HG02943 (cell line): Measurements from ENCODE around the gene INHA.

ENCODE experiments used
- ATAC-seq: cut with Tn5 transposase; IDR thresholded peaks from one replicate; pipeline ENCODE4 v1.9.1; 2021; ENCODE audit warnings: mild to moderate bottlenecking, low read depth, moderate library complexity; ENCODE audit not compliant: unreplicated experiment

Gene INHA

DNA sequence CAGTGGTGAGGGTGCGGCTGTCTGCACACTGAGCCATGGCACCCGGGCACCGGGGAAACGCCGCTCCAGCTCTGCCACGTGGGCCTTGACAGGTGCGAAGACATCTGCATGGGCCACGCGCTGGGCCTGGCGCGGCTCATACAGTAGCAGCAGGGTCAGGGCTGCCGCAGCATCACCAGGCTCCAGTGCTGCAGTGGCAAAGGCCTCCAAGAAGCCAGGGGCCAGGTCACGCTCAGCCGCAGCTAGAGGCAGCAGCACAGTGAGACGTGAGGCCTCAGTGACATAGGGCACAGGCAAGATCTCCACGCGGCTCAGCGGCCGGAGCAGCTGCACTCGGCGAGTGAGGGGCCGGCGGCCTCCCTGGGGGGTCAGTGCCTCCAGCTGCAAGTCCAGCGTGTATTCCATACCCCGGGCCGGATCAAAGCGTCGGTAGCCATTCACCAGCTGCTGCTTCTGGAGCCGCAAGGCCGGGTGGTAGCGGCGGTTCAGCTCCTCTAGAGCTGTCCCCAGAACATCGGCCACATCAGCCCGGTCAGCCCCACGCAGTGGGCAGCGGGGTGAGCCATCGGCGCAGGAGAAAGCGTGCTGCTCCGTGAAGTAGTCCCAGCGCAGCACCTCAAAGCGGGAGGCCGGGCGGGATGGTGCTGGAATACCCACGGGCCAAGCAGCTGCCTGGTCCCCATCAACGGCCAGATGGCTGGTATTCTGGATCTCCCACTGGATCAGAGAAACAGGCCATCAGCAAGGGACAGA, 32.0 kb upstream of the INHA start:
- no peak for ATAC-seq

DNA sequence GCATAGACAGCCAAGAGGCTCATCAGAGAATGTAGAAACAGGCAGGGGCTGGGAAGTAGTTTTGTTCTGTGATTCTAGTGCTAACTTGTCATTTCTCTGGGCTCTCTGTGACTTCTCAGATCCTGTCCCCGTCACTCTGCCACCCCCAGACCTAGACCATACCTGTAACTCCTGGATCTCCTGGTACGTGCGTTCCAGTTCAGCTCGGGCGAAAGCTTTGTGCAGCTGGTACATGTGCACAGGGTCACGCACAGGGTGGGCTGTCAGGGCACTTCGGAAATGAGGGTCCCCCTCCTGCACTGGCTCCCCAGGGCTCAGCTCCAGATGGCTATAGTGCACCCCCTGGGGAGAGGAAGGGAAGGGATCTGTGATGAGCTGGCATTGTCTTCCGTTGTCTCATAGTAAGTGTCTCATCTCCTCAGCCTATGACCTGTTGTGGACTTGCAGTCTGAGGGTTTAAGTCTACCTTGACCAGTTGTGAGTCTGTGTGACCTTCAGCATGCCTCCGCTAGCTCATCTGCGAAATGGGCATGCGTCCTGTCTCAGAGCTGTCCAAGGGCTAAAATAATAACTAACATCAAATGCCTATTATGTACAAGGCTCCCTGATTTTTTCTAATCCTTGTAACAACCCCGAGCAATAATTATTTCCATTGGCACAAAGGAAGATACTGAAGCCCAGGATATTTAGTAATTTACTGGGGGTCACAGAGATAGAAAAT, 31.2 kb upstream of the INHA start:
- ATAC-seq = no peak

DNA sequence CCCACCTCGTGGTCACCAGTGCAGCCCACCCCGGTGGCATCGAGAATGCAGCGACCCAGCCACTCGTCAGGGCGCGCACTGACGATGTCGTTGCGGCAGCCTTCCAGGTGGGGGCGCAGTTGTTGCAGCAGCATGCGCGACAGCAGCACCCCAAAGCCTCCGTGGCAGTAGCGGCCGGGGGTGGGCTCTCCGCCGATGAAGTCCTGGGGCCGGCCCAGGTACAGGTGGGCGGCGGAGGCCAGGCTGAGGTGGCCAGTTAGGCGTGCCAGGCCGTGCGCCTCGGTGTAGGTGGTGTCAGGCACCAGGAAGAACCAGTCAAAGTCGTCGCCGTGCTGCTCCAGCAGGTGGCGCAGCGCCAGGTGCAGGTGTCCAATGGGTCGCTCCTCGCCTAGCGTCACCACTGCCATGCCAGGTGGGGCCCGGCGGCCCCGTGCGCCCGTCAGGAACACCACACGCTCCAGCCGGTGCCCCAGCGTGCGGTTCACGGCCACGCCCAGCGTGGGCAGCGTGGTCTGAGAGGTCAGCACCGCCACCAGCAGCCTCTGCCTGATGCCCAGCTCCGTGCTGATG, 30.4 kb upstream of the INHA start:
- ATAC-seq = peak; percentile 41

DNA sequence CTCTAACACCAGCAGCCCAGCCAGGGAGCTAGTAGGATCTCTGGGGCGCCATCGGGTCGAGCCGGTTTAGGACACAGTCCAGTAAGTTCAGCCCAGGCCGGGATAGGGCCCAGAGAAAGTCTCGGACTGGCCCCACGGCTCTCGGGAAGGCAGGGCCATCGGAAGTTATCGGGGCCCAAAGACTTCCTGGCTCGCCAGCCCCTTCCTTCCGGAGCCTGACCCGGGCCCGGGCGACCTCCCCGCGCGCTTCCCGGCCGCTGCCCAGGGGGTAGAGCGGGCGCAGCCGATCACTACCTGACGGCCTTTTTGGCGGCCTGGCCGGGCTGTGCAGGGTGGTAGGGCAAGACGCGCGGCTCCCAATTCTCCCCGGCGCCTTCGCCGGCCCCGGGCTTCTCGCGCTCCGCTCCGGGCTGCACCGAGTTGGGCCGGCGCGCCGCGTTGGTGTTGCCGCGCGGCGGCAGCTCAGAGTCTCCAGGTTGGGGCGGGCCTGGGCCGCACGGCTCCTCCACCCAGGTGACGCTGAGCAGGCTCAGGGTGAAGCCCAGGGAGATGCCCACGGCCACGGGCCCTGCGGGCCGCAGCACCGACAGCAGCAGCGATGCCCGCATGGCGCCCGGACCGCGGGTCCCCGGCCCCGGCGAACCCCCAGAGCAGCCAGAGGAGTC, 29.0 kb upstream of the INHA start:
- ATAC-seq = peak; percentile 40

DNA sequence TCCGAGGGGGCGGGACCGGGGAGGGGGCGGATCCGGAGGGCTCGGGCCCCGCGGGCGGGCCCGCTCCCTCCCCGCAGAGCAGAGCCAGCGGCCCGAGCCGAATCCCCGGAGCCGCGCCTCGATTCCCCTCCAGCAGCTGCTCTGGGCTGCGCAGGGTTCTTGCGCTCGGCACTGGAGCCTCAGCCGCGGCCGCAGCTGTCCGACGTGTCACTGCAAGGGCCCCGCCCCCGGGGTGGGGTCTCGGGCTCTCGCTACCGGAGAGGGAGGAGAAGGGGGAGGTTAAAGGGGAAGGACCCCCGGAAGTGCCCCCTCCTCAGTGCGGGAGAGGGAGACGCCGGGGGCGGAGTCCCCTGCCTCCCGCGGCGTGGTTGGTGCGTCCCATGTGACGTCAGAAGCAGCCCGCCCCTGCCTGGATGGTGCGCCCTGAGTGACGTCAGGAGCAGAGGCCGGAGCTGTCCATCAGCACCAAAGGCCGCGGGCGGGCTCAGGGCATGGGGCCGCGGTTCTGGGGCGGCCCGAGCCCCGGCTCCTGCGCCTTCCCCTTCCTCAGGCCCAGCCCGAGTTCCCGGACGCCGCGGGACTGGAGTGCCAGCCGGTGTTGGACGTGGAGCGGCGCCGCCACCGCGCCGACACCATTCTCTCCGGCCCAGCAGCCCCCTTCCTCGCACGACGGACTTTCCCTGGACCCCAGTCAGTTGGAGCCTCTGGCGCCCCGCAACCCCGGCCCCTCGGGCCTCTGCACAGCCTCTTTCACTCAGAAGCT, 28.3 kb upstream of the INHA start, which contains the start of the genes CHPF and TMEM198:
Gene CHPF (minus strand): TSS at position 214 of the 763 bp plus-strand sequence. CDS start 271 bp downstream, outside the sequence.
Gene TMEM198 (plus strand): TSS at position 433 of the 763 bp plus-strand sequence. CDS start 700 bp downstream, outside the sequence.
- peak; percentile 68 for ATAC-seq

DNA sequence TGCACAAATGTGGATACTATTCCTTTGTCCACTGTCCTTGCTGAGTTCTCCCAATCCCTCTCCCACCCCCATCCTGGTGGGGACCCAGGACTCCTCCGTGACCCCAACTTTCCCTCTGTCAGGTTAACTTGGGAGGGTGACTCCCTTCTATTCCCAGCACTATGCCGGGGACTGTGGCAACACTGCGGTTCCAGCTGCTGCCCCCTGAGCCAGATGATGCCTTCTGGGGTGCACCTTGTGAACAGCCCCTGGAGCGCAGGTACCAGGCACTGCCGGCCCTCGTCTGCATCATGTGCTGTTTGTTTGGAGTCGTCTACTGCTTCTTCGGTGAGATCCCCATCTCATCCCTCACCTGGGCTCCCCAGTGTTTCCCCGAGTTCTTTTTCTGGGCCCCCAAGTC, 27.5 kb upstream of the INHA start:
- no peak for ATAC-seq

DNA sequence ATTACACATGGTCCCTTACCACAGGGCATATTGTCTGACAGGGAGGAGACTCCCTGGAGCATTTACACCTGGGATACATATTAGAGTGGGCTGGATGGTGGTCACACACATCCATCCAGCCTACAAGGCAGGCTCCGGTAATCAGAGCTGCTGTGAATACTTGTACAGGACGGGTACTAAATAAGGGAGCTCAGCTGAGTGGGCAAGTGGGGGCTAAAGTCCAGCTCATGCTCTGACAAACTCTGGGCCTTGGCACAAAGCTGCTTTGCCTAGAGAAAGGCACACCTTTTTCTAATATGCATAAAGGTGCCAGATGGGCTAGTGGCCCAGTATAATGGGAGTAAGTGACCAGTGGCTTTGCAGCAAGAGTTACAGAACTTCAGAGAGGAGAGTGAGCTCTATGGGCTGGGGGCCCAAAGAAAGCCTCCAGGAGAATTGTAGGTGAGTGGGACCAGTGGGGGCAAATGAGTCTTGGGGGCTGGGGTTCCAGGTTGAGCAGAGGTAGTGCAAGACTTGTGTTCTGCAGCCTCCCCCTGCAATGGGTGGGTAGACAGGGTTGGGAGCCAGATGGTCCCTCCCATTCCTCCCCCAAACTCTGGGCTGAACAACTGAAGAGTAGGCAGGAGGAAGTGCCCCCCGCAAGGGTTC, 26.7 kb upstream of the INHA start:
- no peak for ATAC-seq

DNA sequence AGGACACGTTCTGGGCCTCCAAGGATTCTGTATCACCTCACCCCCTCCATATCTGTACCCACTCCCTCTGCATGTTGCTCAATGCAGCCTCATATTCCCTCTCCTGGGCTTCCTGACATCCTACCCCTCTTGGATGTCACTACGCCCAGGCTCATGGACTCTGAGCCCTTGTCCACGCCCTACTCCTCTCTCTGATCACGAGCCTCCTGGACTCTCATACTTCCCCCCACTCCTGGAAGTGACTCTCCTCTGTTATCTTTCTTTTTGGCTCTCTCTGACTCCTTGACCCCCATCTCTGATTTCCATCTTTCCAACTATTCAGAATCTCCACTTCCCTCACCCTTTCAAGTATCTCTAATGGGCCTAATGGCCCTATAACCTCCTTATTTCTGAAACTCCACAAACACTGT, 26.2 kb upstream of the INHA start:
- ATAC-seq = no peak

DNA sequence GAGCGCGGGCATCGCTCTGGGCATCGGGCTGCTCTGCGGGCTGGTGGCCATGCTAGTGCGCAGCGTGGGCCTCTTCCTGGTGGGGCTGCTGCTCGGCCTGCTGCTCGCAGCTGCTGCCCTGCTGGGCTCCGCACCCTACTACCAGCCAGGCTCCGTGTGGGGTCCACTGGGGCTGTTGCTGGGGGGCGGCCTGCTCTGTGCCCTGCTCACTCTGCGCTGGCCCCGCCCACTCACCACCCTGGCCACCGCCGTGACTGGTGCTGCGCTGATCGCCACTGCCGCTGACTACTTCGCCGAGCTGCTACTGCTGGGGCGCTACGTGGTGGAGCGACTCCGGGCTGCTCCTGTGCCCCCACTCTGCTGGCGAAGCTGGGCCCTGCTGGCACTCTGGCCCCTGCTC, 24.5 kb upstream of the INHA start:
- ATAC-seq = no peak

DNA sequence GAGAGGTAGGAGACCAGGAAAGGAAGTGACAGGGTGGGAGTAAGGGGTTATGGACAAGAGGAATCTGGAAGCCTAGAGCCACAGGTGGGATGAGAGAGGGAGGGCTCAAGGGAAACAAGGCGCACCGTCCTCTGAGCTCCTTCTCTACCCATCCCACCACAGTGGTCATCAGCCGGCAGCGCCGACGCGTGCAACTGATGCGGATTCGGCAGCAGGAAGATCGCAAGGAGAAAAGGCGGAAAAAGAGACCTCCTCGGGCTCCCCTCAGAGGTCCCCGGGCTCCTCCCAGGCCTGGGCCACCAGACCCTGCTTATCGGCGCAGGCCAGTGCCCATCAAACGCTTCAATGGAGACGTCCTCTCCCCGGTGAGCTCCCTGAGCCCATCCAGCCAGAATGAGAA, 23.1 kb upstream of the INHA start:
- no peak for ATAC-seq

DNA sequence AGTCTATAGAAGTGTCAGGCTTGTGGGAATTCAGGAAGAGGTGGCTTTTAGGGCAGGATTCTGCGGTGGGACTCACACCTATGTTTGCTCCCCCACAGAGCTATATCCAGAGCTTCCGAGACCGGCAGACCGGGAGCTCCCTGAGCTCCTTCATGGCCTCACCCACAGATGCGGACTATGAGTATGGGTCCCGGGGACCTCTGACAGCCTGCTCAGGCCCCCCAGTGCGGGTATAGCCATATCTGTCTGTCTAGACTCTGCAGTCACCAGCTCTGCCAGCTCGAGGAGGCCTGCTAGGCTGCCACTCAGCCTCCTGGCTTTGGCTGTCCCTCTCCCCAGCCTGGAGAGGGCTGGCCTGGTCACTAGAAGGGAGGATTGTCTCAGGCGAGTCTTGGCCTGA, 22.5 kb upstream of the INHA start:
- no peak for ATAC-seq

DNA sequence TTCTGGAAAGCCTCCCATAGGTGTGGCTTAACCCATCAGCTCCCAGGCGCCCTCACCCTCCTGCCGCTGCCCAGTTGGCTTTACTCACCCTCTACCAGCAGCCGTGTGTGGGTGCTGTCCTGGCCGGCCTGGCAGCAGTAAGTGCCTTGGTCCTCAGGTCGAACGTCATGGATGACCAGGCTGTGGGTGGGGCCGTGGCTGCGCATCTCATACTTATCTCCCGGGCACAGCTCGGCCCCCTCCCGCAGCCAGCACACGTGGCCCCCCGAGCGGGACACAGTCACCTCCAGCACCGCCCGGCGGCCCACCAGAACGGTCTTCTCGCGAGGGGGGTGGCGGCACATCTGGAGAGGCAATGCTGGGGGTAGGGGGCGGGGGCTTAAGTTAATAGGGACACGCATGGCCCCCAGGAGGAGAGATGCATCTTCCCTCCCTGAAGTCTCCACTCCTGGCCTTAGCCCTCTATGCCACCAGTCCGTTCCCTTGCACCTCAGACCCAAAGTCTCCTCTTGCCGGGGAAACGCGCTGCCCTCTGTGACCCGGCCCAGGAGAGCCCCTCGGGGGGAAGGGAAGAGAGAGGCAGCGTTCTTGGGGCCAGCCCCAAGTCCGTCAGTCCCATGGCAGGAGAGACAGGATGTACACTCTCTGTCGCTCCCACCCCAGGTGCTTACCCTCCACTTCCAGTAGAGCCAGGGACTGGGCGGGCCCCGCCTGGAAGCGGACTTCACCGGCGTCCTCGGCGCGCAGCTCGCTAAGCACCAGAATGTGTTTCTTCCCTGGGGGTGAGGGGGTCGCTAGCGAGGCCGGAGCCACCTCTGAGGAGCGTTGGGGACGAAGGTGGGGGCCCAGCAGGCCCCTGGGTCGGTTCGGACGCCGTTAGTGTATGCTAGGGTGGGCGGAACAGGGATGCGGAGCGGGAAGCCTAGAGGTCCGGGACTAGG, 20.4 kb upstream of the INHA start:
- ATAC-seq = peak; percentile 16

DNA sequence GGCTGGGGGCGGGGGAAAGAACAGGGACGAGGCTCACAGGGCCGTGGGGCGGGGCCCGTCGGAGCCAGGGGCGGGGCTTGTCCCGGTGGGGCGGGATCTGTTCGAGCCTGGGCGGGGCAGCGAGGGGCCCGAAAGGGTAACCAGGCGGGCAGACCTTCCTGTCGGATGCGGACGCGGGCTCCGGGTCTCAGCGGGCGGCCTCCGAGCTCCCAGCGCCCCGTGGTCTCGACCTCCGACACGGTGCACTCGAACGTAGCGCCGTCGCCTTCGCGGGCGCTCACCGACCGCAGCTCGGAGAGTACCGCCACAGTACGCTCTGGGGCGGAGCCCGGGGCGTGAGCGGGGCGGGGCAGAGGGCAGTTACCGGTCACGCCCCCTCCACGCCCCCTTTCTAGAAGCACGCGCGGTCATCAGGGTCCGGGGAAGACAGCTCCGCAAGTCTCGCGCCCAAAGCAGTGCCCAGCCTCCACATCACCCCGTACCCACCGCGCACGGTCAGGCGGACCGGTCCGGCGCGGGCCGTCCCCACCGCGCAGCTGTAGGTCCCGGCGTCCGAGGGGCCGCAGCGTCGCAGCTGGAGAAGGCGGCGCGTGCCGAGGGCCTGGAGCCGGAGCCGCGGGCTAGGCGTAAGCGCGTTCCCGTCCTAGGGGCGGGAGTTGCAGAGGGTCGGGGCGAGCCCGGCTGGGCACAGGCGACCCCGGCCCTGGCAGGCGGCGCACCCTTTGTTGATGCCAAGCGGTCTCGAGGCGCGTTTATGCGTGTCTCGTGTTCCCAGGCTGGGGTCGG, 19.5 kb upstream of the INHA start:
- ATAC-seq = peak; percentile 91

DNA sequence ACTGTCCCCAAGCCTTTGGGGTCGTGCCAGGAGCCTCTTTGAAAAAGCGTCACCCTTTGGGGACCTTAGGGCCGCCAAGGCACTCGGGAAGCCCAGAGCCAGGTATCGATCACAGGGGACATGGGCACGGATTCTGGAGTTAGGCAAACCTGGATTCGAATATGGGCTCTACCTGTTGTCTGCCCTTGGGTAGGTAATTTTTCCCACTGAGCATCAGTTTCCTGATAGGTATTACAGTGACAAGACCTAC, 19.0 kb upstream of the INHA start:
- ATAC-seq = no peak

DNA sequence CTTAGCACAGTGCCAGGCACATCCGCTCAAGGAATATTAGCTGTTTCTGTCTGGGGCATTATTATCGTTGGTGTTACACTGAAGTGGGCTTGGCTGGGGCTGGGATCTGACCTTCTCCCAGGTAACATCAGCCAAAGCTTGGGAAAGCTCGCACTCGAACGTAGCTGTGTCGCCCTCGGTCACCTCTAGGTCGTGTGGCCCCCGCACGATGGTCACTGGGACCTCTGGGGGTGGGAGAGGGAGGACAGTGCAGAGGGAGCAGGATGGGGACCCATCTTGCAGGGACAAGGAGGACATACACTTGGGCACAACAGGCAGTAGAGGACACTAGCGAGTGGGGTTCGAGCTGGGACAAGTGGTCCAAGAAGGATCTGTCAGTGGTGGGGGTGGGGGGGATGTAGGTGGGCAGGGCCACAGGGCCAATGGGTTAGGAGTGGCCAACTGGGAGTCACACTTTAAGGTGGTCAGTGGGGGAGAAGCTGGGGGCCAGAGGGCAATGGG, 18.6 kb upstream of the INHA start:
- no peak for ATAC-seq

DNA sequence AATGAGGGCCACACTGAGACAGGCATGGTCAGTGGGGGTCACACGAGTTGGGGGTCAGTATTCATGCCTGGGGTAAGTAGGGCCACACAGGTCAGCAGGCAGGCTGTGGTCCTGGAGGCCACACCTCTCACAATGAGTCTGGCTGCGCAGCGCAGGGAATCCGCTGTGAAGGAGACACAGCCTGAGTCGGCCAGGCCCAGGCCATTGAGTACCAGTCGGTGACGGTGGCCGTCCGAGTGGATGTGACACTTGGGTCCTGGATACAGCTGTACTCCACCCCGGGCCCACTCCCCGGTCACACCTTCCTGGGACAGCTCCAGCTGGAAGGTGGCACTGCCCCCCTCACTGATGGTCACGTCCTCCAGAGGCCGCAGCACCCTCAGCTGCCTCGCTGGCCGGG, 17.8 kb upstream of the INHA start:
- no peak for ATAC-seq

DNA sequence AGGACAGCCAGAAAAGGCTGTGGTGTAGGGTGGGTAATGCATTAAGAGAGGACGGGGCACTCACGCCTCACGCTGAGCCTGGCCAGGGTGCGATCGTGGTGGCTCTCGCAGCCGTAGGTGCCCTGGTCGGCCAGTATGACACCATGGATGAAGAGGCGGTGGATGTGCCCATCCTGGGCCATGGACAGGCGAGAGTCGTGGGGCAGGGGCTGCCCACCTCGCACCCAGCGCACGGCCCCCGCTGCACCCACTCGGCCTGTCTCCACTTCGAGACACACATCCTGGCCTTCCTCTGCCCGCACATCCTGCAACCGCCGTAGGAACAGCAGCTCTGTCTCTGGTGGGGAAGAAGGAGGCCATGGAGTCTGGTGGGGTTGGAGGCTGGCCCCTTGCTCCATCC, 16.2 kb upstream of the INHA start:
- ATAC-seq = no peak

DNA sequence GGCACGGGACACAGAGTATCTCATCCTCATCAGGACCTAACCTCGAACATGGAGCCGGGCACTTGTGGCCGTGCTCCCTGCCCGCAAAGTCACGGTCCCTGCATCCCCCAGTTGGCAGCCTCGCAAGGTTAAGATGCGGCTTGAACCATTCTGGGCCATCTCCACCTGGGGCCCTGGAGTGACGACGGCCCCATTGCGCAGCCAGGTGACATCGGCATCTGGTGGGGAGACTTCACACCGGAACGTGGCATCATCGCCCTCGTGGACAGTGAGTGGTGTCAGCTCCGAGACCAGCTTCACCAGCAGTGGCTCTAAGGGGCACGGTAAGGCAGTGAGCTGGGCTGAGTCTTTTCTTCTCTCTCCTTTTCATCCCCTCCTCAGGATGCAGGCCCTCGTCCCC, 15.7 kb upstream of the INHA start:
- no peak for ATAC-seq
